ENCODE data around the gene MYO7B. TPM values are rescaled to one million over a fixed set of nuclear protein-coding genes. Genes with fewer than 3 reads are reported as not detected.

Gene MYO7B
- total RNA-seq, 4 donors from 2014 or later, result 214 to 1,039 (median 594) TPM

- Histone ChIP-seq H3K27me3 (no peaks in the 10 kb centered on the region), H3K36me3 (peaks cover 0 to 9% (median 0%) of the 10 kb centered on the region in 3 donors), H3K4me3 (no peak overlapping the region), H3K27ac (peak overlapping the region in 1 of 4 donors; percentile 83), H3K9me3 (no peaks in the 10 kb centered on the region), H3K4me1 (peaks cover 0 to 45% (median 23%) of the 10 kb centered on the region in 4 donors)
- TF ChIP-seq CTCF (IDR thresholded peaks at IDR 0.05) (no peak), POLR2A (IDR thresholded peaks at IDR 0.05) (no peak)
- DNase-seq, result no peak
These were observed 107.4 kb downstream of the MYO7B start for GRCh38 chr2:127642706-127643438.

- TF ChIP-seq CTCF (IDR thresholded peaks at IDR 0.05) (no peak), POLR2A (IDR thresholded peaks at IDR 0.05) (no peak)
These were observed 108.1 kb downstream of the MYO7B start for GRCh38 chr2:127643439-127644065.

GRCh38 chr2:127644066-127645025, 108.9 kb downstream of the MYO7B start:
- Histone ChIP-seq H3K27ac (peak overlapping the region in 1 of 4 donors; percentile 26), H3K4me1 (peaks cover 0 to 33% (median 22%) of the 10 kb centered on the region in 4 donors), H3K9me3 (no peaks in the 10 kb centered on the region), H3K27me3 (no peaks in the 10 kb centered on the region), H3K36me3 (no peaks in the 10 kb centered on the region), H3K4me3 (no peak overlapping the region)
- TF ChIP-seq POLR2A (IDR thresholded peaks at IDR 0.05) (no peak), CTCF (IDR thresholded peaks at IDR 0.05) (no peak)
- no peak for DNase-seq

More at GRCh38 chr2:127643439-127644065, 108.1 kb downstream of the MYO7B start:
- Histone ChIP-seq H3K27ac (no peak overlapping the region), H3K27me3 (no peaks in the 10 kb centered on the region), H3K36me3 (peaks cover 0 to 8% (median 0%) of the 10 kb centered on the region in 3 donors), H3K4me1 (peaks cover 0 to 38% (median 22%) of the 10 kb centered on the region in 4 donors), H3K4me3 (no peak overlapping the region), H3K9me3 (no peaks in the 10 kb centered on the region)
- no peak for DNase-seq

- no peaks in the 10 kb centered on the region for H3K9me3 ChIP-seq
- H3K4me3 ChIP-seq, result no peak overlapping the region
- no peaks in the 10 kb centered on the region for H3K36me3 ChIP-seq
- no peak for DNase-seq
- H3K27ac ChIP-seq, result peak overlapping the region in 1 of 4 donors; percentile 26
- no peaks in the 10 kb centered on the region for H3K27me3 ChIP-seq
- TF ChIP-seq CTCF (IDR thresholded peaks at IDR 0.05) (no peak), POLR2A (IDR thresholded peaks at IDR 0.05) (no peak)
- peaks cover 0 to 33% (median 20%) of the 10 kb centered on the region in 4 donors for H3K4me1 ChIP-seq
These were observed 109.5 kb downstream of the MYO7B start for GRCh38 chr2:127645026-127645394.

All from Peyer's patch (tissue), 4 donors.